AG04449 (cell line): ENCODE results near the gene CDH13.

ENCODE experiments used
- CTCF ChIA-PET: fragments of 350-600 bp; formaldehyde crosslinking; extraction: SDS; loops from one replicate; lab custom pipeline; 2021; ENCODE audit warnings: antibody characterized with exemption; lab: Yijun Ruan, JAX
- POLR2A ChIA-PET: fragments of 400-600, 350-600 bp; formaldehyde crosslinking; extraction: SDS; loops from one replicate; lab custom pipeline; 2020; ENCODE audit warnings: antibody characterized with exemption, inconsistent platforms; lab: Yijun Ruan, JAX
- DNase-seq: peaks from one replicate; pipeline ENCODE4 v3.0.0-alpha.2; 2010; ENCODE audit warnings: low read depth, low spot score
- H3K4me3 ChIP-seq: 2 replicates; pipeline ENCODE4 v1.5.1; 2011; ENCODE audit warnings: low read depth, mild to moderate bottlenecking, control low read depth, low read length
- CTCF ChIP-seq: IDR thresholded peaks from one replicate; pipeline ENCODE4 v1.5.1; 2011; ENCODE audit warnings: mild to moderate bottlenecking, moderate library complexity, low read length, control low read depth, inconsistent platforms; ENCODE audit not compliant: insufficient read depth; ENCODE audit errors: missing control alignments

Gene CDH13

GRCh38 chr16:82629441-82630027 lies 2.8 kb downstream of the CDH13 start:
- H3K4me3 ChIP-seq, result peak overlapping the region; percentile 29
- TF ChIP-seq CTCF, result no peak
- DNase-seq, result no peak
- POLR2A ChIA-PET, result no interaction called here
- CTCF ChIA-PET, result interaction anchor here (1.0 to 6.4 kb wide), 11 partner anchors 11 to 818 kb away, joined by 4 to 66 read pairs (median 10); no protein-coding TSS in a partner anchor

GRCh38 chr16:82630219-82630618 lies 3.5 kb downstream of the CDH13 start:
- POLR2A ChIA-PET, result interaction anchor here (0.7 kb wide), 1 partner anchor 13 kb away, joined by 4 read pairs; no protein-coding TSS in a partner anchor
- no peak for TF ChIP-seq CTCF
- DNase-seq, result no peak
- CTCF ChIA-PET, result interaction anchor here (0.7 to 6.4 kb wide), 35 partner anchors 9 to 817 kb away, joined by 3 to 66 read pairs (median 5); no protein-coding TSS in a partner anchor
- no peak overlapping the region for H3K4me3 ChIP-seq

- ChIA-PET CTCF (interaction anchor here (0.7 to 6.4 kb wide), 39 partner anchors 10 to 816 kb away, joined by 3 to 66 read pairs (median 5); no protein-coding TSS in a partner anchor), POLR2A (interaction anchor here (0.7 kb wide), 2 partner anchors 12 to 62 kb away, joined by 3 to 4 read pairs; no protein-coding TSS in a partner anchor)
- peak; percentile 41 for TF ChIP-seq CTCF
- DNase-seq, result no peak
- no peak overlapping the region for H3K4me3 ChIP-seq
Observed at GRCh38 chr16:82630688-82631087, 3.9 kb downstream of the CDH13 start.

- H3K4me3 ChIP-seq, result no peak overlapping the region
- CTCF ChIA-PET, result interaction anchor here (0.6 to 6.4 kb wide), 22 partner anchors 9 to 1786 kb away, joined by 3 to 66 read pairs (median 6); no protein-coding TSS in a partner anchor
- peak; percentile 17 for TF ChIP-seq CTCF
- DNase-seq, result no peak
- POLR2A ChIA-PET, result no interaction called here
Observed at GRCh38 chr16:82631701-82632685, 5.2 kb downstream of the CDH13 start.

GRCh38 chr16:82633964-82634600 lies 7.3 kb downstream of the CDH13 start:
- POLR2A ChIA-PET, result interaction anchor here (1.5 kb wide), 1 partner anchor 20 kb away, joined by 3 read pairs; no protein-coding TSS in a partner anchor
- no peak overlapping the region for H3K4me3 ChIP-seq
- TF ChIP-seq CTCF, result no peak
- CTCF ChIA-PET, result interaction anchor here (0.7 to 1.7 kb wide), 6 partner anchors 11 to 371 kb away, joined by 3 to 5 read pairs (median 4); no protein-coding TSS in a partner anchor
- DNase-seq, result no peak
